MM.1S (cell line): Measurements from ENCODE around the gene CHDH.

Experiments used
- DNase-seq: peaks from one replicate; pipeline ENCODE4 v3.0.0-alpha.2; 2015
- H2AFZ ChIP-seq: fragments of 300-600 bp; sonication (generic); 2 replicates; pipeline ENCODE4 v1.6.0; 2016; ENCODE audit warnings: antibody characterized with exemption, low read length
- H3F3A ChIP-seq: fragments of 300-600 bp; sonication (generic); 2 replicates; pipeline ENCODE4 v1.6.1; 2016; ENCODE audit warnings: mild to moderate bottlenecking, antibody characterized with exemption, low read length, moderate library complexity, mixed read lengths; ENCODE audit not compliant: insufficient read depth
- H3K27ac ChIP-seq: fragments of 300-600 bp; sonication (generic); 2 replicates; pipeline ENCODE4 v1.5.1; 2016; ENCODE audit warnings: mild to moderate bottlenecking, low read length
- H3K27me3 ChIP-seq: fragments of 300-600 bp; sonication (generic); replicated peaks from 2 replicates; pipeline ENCODE4 v1.6.0; 2016; ENCODE audit warnings: low read length; ENCODE audit not compliant: insufficient read depth
- H3K36me3 ChIP-seq: fragments of 300-600 bp; sonication (generic); replicated peaks from 2 replicates; pipeline ENCODE4 v1.6.1; 2016; ENCODE audit warnings: mild to moderate bottlenecking, low read length, mixed read lengths; ENCODE audit not compliant: insufficient read depth
- H3K4me1 ChIP-seq: fragments of 300-600 bp; sonication (generic); 2 replicates; pipeline ENCODE4 v1.6.1; 2016; ENCODE audit warnings: low read length, mixed read lengths
- H3K4me2 ChIP-seq: fragments of 300-600 bp; sonication (generic); 2 replicates; pipeline ENCODE4 v1.6.0; 2016; ENCODE audit warnings: low read depth, low read length
- H3K4me3 ChIP-seq: fragments of 300-600 bp; sonication (generic); 2 replicates; pipeline ENCODE4 v1.5.1; 2016; ENCODE audit warnings: low read length, mixed read lengths
- H3K79me2 ChIP-seq: fragments of 300-600 bp; sonication (generic); 2 replicates; pipeline ENCODE4 v1.6.1; 2016; ENCODE audit warnings: mixed run types, low read length, mixed read lengths
- H3K9ac ChIP-seq: fragments of 300-600 bp; sonication (generic); 2 replicates; pipeline ENCODE4 v1.6.1; 2016; ENCODE audit warnings: low read length, mixed read lengths
- H3K9me2 ChIP-seq: fragments of 300-600 bp; sonication (generic); replicated peaks from 2 replicates; pipeline ENCODE4 v1.6.1; 2016; ENCODE audit warnings: mild to moderate bottlenecking, low read length, mixed read lengths; ENCODE audit not compliant: insufficient read depth
- H3K9me3 ChIP-seq: fragments of 300-600 bp; sonication (generic); replicated peaks from 2 replicates; pipeline ENCODE4 v1.6.1; 2016; ENCODE audit warnings: mild to moderate bottlenecking, low read length, mixed read lengths; ENCODE audit not compliant: insufficient read depth
- H4K20me1 ChIP-seq: fragments of 300-600 bp; sonication (generic); 2 replicates; pipeline ENCODE4 v1.6.1; 2016; ENCODE audit warnings: mild to moderate bottlenecking, low read length, moderate library complexity, mixed read lengths; ENCODE audit not compliant: insufficient read depth
- EZH2 ChIP-seq: fragments of 300-600 bp; sonication (generic); optimal IDR thresholded peaks from 2 replicates; pipeline ENCODE3; 2017; ENCODE audit warnings: low read depth, mild to moderate bottlenecking, antibody characterized with exemption, low read length, mixed read lengths
- EZH2phosphoT487 ChIP-seq: fragments of 300-600 bp; sonication (generic); IDR thresholded peaks from 2 replicates; pipeline ENCODE4 v1.6.1; 2018; ENCODE audit warnings: antibody characterized with exemption, low read length
- TF ChIP-seq, protein P1 (sequence below): fragments of 300-600 bp; sonication (generic); IDR thresholded peaks from 2 replicates; pipeline ENCODE4 v1.5.1; 2016; ENCODE audit warnings: antibody characterized with exemption, low read length, mixed read lengths

CHDH gene

DNA sequence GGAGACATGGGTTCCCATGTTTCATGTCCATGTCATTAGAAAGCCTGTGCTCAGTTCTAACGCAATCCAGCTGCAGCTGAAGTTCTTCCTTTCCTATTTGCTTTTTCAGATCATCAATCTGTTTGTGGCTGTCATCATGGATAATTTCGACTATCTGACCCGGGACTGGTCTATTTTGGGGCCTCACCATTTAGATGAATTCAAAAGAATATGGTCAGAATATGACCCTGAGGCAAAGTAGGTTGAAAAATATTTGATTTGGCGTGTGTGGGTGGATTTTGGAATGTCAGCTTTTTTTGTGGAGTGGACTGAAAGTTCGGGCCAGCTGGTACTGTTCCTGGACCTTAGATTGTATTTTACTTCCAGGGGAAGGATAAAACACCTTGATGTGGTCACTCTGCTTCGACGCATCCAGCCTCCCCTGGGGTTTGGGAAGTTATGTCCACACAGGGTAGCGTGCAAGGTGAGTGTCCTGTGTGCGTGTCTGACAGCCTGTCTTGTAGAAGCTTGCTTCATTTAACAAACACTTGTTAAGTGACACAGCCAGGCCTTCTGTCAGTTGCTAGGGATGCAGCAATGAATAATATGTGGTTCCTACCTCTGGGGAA lies 69.6 kb downstream of the CHDH start:
- no peaks in the 10 kb centered on the region for H3K9me2 ChIP-seq
- H3K9ac ChIP-seq: no peak overlapping the region
- TF ChIP-seq EZH2phosphoT487: no peak
- TF ChIP-seq EZH2: no peak
- TF ChIP-seq, protein P1, sequence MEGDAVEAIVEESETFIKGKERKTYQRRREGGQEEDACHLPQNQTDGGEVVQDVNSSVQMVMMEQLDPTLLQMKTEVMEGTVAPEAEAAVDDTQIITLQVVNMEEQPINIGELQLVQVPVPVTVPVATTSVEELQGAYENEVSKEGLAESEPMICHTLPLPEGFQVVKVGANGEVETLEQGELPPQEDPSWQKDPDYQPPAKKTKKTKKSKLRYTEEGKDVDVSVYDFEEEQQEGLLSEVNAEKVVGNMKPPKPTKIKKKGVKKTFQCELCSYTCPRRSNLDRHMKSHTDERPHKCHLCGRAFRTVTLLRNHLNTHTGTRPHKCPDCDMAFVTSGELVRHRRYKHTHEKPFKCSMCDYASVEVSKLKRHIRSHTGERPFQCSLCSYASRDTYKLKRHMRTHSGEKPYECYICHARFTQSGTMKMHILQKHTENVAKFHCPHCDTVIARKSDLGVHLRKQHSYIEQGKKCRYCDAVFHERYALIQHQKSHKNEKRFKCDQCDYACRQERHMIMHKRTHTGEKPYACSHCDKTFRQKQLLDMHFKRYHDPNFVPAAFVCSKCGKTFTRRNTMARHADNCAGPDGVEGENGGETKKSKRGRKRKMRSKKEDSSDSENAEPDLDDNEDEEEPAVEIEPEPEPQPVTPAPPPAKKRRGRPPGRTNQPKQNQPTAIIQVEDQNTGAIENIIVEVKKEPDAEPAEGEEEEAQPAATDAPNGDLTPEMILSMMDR: no peak
- 0 out of 2 replicates have a peak, but pooled peaks cover 7% of the 10 kb centered on the region for H3K4me1 ChIP-seq
- H3K9me3 ChIP-seq: no peaks in the 10 kb centered on the region
- H3K36me3 ChIP-seq: no peaks in the 10 kb centered on the region
- no peaks in the 10 kb centered on the region for H4K20me1 ChIP-seq
- no peak overlapping the region for H3K4me2 ChIP-seq
- no peak overlapping the region for H3K4me3 ChIP-seq
- no peaks in the 10 kb centered on the region for H3F3A ChIP-seq
- DNase-seq: no peak
- no peak overlapping the region for H3K27ac ChIP-seq
- H3K27me3 ChIP-seq: no peaks in the 10 kb centered on the region
- H2AFZ ChIP-seq: no peak overlapping the region
- H3K79me2 ChIP-seq: no peaks in the 10 kb centered on the region

GRCh38 chr3:53775834-53776251 lies 70.4 kb downstream of the CHDH start:
- no peak overlapping the region for H2AFZ ChIP-seq
- TF ChIP-seq, protein P1: no peak
- TF ChIP-seq EZH2 (no peak), EZH2phosphoT487 (no peak)

GRCh38 chr3:53775018-53775417 lies 71.2 kb downstream of the CHDH start:
- H3K9me3 ChIP-seq: no peaks in the 10 kb centered on the region
- no peaks in the 10 kb centered on the region for H3F3A ChIP-seq
- no peaks in the 10 kb centered on the region for H3K36me3 ChIP-seq
- H3K4me1 ChIP-seq: 0 out of 2 replicates have a peak, but pooled peaks cover 7% of the 10 kb centered on the region
- H3K4me3 ChIP-seq: no peak overlapping the region
- no peak overlapping the region for H3K9ac ChIP-seq
- H3K4me2 ChIP-seq: no peak overlapping the region
- H2AFZ ChIP-seq: no peak overlapping the region
- TF ChIP-seq EZH2: no peak
- TF ChIP-seq, protein P1: no peak
- no peak for TF ChIP-seq EZH2phosphoT487
- no peaks in the 10 kb centered on the region for H3K9me2 ChIP-seq
- no peaks in the 10 kb centered on the region for H4K20me1 ChIP-seq
- DNase-seq: no peak
- no peaks in the 10 kb centered on the region for H3K79me2 ChIP-seq
- no peak overlapping the region for H3K27ac ChIP-seq
- no peaks in the 10 kb centered on the region for H3K27me3 ChIP-seq

More at GRCh38 chr3:53775834-53776251, 70.4 kb downstream of the CHDH start:
- Histone ChIP-seq H3F3A (no peaks in the 10 kb centered on the region), H4K20me1 (no peaks in the 10 kb centered on the region), H3K27ac (no peak overlapping the region), H3K4me3 (no peak overlapping the region), H3K27me3 (no peaks in the 10 kb centered on the region), H3K4me1 (0 out of 2 replicates have a peak, but pooled peaks cover 7% of the 10 kb centered on the region), H3K9me3 (no peaks in the 10 kb centered on the region), H3K36me3 (no peaks in the 10 kb centered on the region), H3K79me2 (no peaks in the 10 kb centered on the region), H3K9me2 (no peaks in the 10 kb centered on the region), H3K4me2 (no peak overlapping the region), H3K9ac (no peak overlapping the region)
- DNase-seq: no peak
